Activated T-cell treated with anti-CD3 and anti-CD28 coated beads, Interleukin-2, amount 50 U/mL, for 4 hours (primary cell): ENCODE measurements around the gene PRKG1. TPM values are rescaled to one million over a fixed set of nuclear protein-coding genes. Genes with fewer than 3 reads are reported as not detected.
"Not testable (repeated sequence)": the region's sequence is repeated elsewhere in the genome, so short reads cannot be mapped to it uniquely, and the experiment has no call there.

ENCODE experiments used
- ATAC-seq, 2 donors: fragments of 200-7000 bp; cut with Tn5 transposase; one replicate each; pipeline ENCODE4 v1.10.0; 2021
- DNase-seq: peaks from one replicate; pipeline ENCODE4 v3.0.0-alpha.2; 2020
- H3K27me3 Mint-ChIP-seq: one replicate; pipeline ENCODE4 v1.8.0; 2021; ENCODE audit warnings: low read depth, mixed read lengths
- H3K36me3 Mint-ChIP-seq: one replicate; pipeline ENCODE4 v1.8.0; 2022; ENCODE audit warnings: mixed read lengths; ENCODE audit not compliant: insufficient read depth
- H3K4me1 Mint-ChIP-seq: one replicate; pipeline ENCODE4 v1.8.0; 2021; ENCODE audit warnings: low read depth, mixed read lengths
- H3K4me3 Mint-ChIP-seq: one replicate; pipeline ENCODE4 v1.8.0; 2021; ENCODE audit warnings: mild to moderate bottlenecking, moderate library complexity, mixed read lengths
- H3K9me3 Mint-ChIP-seq: one replicate; pipeline ENCODE4 v1.8.0; 2021; ENCODE audit warnings: mixed read lengths
- total RNA-seq, 3 donors: library from RNA; stranded (reverse); gene quantifications; one replicate each; pipeline ENCODE4 v1.2.1, GENCODE V29; 2021

The PRKG1 gene
- total RNA-seq, 3 donors from 2014 or later: 0.08 TPM; not detected in 2

DNA sequence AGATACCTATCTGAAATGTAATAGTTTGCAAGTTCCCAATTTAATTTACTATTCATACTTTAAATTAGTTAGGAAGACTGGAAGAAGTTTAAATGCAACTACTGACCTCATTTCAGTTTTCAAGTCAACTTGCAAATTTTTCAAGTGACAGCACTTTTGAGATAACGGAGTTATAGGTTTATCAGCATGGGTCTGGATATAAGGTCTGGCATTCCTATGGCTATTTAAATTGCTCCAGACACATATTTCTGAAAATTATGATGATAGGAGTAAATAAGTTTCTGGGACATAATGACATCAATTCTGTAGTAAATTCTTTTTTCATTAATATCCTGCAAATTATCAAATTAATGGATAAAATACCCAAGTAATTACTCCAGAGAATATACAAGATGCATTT lies 251.9 kb downstream of the PRKG1 start:
- H3K36me3 Mint-ChIP-seq: no peaks in the 10 kb centered on the region

DNA sequence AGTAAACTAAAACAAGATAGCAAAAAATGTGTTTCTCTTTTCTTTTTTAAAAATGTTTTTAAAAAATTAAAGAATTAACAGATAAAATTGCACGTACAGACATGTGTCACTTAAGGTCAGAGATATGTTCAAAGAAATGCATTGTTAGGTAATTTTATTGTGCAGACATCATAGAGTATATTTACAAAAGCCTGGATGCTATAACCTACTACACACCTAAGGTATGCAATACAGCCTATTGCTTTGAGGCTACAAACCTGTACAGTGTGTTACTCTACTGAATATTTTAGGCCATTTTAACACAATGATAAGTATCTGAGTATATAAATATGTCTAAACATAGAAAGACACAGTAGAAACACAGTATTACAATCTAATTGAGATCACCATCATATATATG lies 253.1 kb downstream of the PRKG1 start:
- DNase-seq: no peak
- Mint-ChIP-seq H3K36me3 (no peaks in the 10 kb centered on the region), H3K27me3 (no peaks in the 10 kb centered on the region), H3K9me3 (peaks cover 3% of the 10 kb centered on the region), H3K4me1 (no peaks in the 10 kb centered on the region), H3K4me3 (no peak overlapping the region)
- ATAC-seq: no peak

More for the DNA sequence above, 251.9 kb downstream of the PRKG1 start:
- DNase-seq (no peak), ATAC-seq (no peak)
- Mint-ChIP-seq H3K9me3 (peaks cover 3% of the 10 kb centered on the region), H3K4me1 (no peaks in the 10 kb centered on the region), H3K4me3 (no peak overlapping the region), H3K27me3 (no peaks in the 10 kb centered on the region)

- Mint-ChIP-seq H3K9me3 (peaks cover 9% of the 10 kb centered on the region), H3K4me1 (peaks cover 12% of the 10 kb centered on the region), H3K4me3 (no peak overlapping the region), H3K36me3 (no peaks in the 10 kb centered on the region), H3K27me3 (no peaks in the 10 kb centered on the region)
- ATAC-seq: no peak
- no peak for DNase-seq
Measured at GRCh38 chr10:51340366-51340765, 266.1 kb downstream of the PRKG1 start.

GRCh38 chr10:51340845-51341610 lies 266.7 kb downstream of the PRKG1 start:
- Mint-ChIP-seq H3K36me3 (no peaks in the 10 kb centered on the region), H3K4me3 (no peak overlapping the region), H3K4me1 (peaks cover 12% of the 10 kb centered on the region), H3K27me3 (no peaks in the 10 kb centered on the region), H3K9me3 (peaks cover 9% of the 10 kb centered on the region)
- DNase-seq (no peak), ATAC-seq (no peak)

DNA sequence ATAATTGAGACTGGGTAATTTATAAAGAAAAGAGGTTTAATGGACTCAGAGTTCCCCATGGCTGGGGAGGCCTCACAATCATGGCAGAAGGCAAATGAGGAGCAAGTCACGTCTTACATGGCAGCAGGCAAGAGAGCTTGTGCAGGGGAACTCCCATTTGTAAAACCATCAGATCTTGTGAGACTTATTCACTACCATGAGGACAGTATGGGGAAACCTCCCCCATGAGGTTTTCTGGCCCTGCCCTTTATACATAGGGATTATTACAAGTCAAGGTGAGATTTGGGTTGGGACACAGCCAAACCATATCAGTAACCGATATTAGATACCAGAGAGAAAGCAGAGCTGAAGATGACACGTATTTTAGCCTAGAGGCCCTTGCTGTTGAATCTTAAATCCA lies 267.5 kb downstream of the PRKG1 start:
- not testable (repeated sequence) for H3K27me3 Mint-ChIP-seq, H3K9me3 Mint-ChIP-seq, ATAC-seq, H3K4me3 Mint-ChIP-seq, DNase-seq, H3K36me3 Mint-ChIP-seq
- peaks cover 12% of the 10 kb centered on the region for H3K4me1 Mint-ChIP-seq

DNA sequence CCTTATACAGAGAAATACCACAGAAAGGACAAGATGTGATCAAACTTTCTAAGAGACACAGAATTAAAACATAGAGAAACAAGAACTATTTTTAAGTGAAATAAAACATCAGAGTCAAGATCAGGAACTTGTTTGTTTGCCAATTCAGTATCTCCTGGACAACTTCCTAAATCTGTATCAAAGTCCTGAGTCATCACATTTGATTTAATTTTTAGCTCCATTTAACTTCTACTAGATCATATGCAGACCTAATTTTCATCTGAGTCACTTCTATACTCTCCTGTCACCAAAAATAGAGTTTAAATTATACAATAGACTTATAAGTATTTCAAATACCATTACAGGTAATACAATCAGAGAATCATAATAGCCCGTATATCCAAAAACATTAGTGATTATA lies 268.1 kb downstream of the PRKG1 start:
- H3K27me3 Mint-ChIP-seq: no peaks in the 10 kb centered on the region
- no peak for ATAC-seq
- H3K9me3 Mint-ChIP-seq: peaks cover 15% of the 10 kb centered on the region
- H3K4me1 Mint-ChIP-seq: peaks cover 12% of the 10 kb centered on the region
- H3K4me3 Mint-ChIP-seq: no peak overlapping the region
- DNase-seq: no peak
- H3K36me3 Mint-ChIP-seq: no peaks in the 10 kb centered on the region

DNA sequence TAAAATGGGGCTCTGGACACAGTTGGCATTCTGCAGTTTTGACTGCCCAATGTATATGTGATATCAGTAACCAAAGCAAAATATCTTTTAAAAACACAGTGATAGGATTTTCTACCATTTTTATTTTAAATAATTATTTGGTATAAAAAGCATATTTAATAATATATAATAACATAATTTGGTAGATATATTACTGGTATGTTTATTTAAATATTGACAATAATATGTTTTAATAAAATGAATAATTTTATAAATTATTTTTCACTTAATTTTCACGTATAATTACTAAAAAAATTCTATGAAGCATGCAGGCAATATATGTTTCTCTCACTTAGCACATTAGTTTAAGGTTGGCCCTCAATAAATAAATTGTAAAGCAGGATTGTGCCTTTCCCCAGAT lies 269.1 kb downstream of the PRKG1 start:
- DNase-seq (no peak), ATAC-seq (no peak)
- Mint-ChIP-seq H3K36me3 (no peaks in the 10 kb centered on the region), H3K27me3 (no peaks in the 10 kb centered on the region), H3K4me1 (peaks cover 12% of the 10 kb centered on the region), H3K4me3 (no peak overlapping the region), H3K9me3 (peaks cover 17% of the 10 kb centered on the region)

DNA sequence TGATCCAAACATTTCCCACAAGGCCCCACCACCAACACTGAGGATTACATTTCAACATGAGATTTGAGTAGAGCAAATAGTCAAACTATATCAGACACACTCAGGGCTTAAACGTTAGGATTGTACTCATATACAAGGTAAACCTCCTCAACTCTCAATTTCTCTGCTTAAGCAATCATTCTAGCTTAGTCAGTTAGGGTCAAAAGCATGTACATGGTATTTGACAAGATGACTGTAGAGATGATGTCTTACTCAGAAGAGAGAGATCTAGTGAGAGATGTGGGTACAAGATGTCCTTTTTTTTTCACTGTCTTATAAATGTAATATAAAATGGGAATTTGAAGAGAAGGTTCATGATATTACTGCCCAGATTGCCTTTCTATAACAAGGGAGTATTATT lies 270.1 kb downstream of the PRKG1 start:
- peaks cover 12% of the 10 kb centered on the region for H3K4me1 Mint-ChIP-seq
- no peaks in the 10 kb centered on the region for H3K36me3 Mint-ChIP-seq
- DNase-seq: no peak
- H3K4me3 Mint-ChIP-seq: no peak overlapping the region
- H3K9me3 Mint-ChIP-seq: peaks cover 17% of the 10 kb centered on the region
- no peak for ATAC-seq
- no peaks in the 10 kb centered on the region for H3K27me3 Mint-ChIP-seq

DNA sequence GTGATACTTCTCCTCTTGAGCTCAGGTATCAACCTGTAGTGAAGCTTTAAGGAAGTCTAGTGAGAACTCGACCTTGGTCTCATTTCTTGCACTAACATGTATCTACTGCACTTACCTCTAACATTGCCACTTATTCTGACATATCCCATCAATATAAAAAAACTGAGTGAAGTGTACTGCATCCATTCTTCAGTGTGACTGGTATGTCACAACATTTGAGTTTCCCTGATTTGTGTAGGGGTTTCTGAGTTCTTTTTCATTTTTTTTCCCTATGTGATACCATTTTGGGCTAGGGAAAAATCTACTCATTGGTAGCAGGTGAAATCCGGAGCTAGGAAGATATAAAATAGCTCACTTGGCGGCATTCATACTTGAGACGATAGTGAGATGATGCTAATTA lies 274.3 kb downstream of the PRKG1 start:
- H3K4me3 Mint-ChIP-seq: no peak overlapping the region
- ATAC-seq: no peak
- no peak for DNase-seq
- peaks cover 8% of the 10 kb centered on the region for H3K9me3 Mint-ChIP-seq
- no peaks in the 10 kb centered on the region for H3K4me1 Mint-ChIP-seq
- no peaks in the 10 kb centered on the region for H3K36me3 Mint-ChIP-seq
- no peaks in the 10 kb centered on the region for H3K27me3 Mint-ChIP-seq

- no peaks in the 10 kb centered on the region for H3K4me1 Mint-ChIP-seq
- H3K9me3 Mint-ChIP-seq: no peaks in the 10 kb centered on the region
- DNase-seq (no peak), ATAC-seq (no peak)
- no peak overlapping the region for H3K4me3 Mint-ChIP-seq
- H3K27me3 Mint-ChIP-seq: no peaks in the 10 kb centered on the region
- no peaks in the 10 kb centered on the region for H3K36me3 Mint-ChIP-seq
Measured at GRCh38 chr10:51357170-51357569, 282.9 kb downstream of the PRKG1 start.

GRCh38 chr10:51358227-51358626 lies 283.9 kb downstream of the PRKG1 start:
- no peak for DNase-seq

GRCh38 chr10:51363415-51363814 lies 289.1 kb downstream of the PRKG1 start:
- H3K36me3 Mint-ChIP-seq: no peaks in the 10 kb centered on the region
- H3K9me3 Mint-ChIP-seq: no peaks in the 10 kb centered on the region
- H3K4me1 Mint-ChIP-seq: no peaks in the 10 kb centered on the region
- DNase-seq: no peak
- ATAC-seq: no peak
- no peak overlapping the region for H3K4me3 Mint-ChIP-seq
- H3K27me3 Mint-ChIP-seq: no peaks in the 10 kb centered on the region

More at GRCh38 chr10:51358227-51358626, 283.9 kb downstream of the PRKG1 start:
- no peak overlapping the region for H3K4me3 Mint-ChIP-seq
- H3K9me3 Mint-ChIP-seq: no peaks in the 10 kb centered on the region
- ATAC-seq: no peak
- H3K27me3 Mint-ChIP-seq: no peaks in the 10 kb centered on the region
- H3K4me1 Mint-ChIP-seq: no peaks in the 10 kb centered on the region
- no peaks in the 10 kb centered on the region for H3K36me3 Mint-ChIP-seq

DNA sequence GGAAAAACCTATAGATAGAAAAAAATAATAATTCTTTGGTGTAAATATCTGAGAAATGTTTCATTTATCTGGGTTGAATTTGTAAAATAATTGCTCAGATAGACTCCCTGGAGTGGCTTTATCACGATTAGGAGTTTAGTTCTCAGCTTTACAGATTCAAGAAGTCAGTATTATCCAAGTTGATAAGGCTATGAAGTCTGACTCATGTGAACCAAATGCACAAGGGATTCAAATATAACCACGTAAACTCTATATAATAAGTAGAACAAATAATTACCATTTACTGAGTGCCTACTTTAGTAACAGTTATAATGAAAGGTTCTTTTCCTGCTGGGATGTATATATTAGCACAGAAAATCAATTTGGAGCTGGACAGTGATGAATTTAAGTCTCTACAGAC lies 290.4 kb downstream of the PRKG1 start:
- H3K9me3 Mint-ChIP-seq: no peaks in the 10 kb centered on the region
- ATAC-seq (no peak), DNase-seq (no peak)
- no peaks in the 10 kb centered on the region for H3K4me1 Mint-ChIP-seq
- H3K36me3 Mint-ChIP-seq: no peaks in the 10 kb centered on the region
- no peak overlapping the region for H3K4me3 Mint-ChIP-seq
- H3K27me3 Mint-ChIP-seq: no peaks in the 10 kb centered on the region

DNA sequence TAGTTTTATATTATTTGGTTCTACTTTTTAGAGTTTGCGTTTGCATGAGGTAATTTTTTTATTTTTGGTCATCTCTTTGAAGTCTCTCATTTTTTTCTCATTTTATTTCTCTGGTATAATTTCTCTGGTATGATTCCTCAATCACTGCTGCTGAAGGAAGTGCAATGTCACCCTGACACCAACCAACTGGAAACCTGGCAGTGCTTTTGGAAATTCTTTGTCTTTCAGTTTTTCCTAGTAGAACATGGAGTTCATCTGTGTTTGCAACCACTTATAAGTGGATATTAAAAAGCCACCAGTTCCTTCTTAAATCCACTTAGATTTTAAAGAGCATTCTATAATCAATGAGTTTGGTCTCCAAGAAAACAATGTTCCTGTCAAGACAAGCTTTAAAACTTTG lies 291.8 kb downstream of the PRKG1 start:
- Mint-ChIP-seq H3K4me1 (no peaks in the 10 kb centered on the region), H3K27me3 (no peaks in the 10 kb centered on the region), H3K9me3 (no peaks in the 10 kb centered on the region), H3K4me3 (no peak overlapping the region), H3K36me3 (no peaks in the 10 kb centered on the region)
- ATAC-seq (no peak), DNase-seq (no peak)

GRCh38 chr10:51367127-51367526 lies 292.8 kb downstream of the PRKG1 start:
- DNase-seq (no peak), ATAC-seq (no peak)
- Mint-ChIP-seq H3K4me3 (no peak overlapping the region), H3K4me1 (no peaks in the 10 kb centered on the region), H3K27me3 (no peaks in the 10 kb centered on the region), H3K36me3 (no peaks in the 10 kb centered on the region), H3K9me3 (no peaks in the 10 kb centered on the region)
